ENCODE measurements around the gene IMMT. TPM values are rescaled to one million over a fixed set of nuclear protein-coding genes. Genes with fewer than 3 reads are reported as not detected.

Gene IMMT
- total and polyA plus RNA-seq, 2 experiments from 2014 or later = 107 to 196 TPM

DNA sequence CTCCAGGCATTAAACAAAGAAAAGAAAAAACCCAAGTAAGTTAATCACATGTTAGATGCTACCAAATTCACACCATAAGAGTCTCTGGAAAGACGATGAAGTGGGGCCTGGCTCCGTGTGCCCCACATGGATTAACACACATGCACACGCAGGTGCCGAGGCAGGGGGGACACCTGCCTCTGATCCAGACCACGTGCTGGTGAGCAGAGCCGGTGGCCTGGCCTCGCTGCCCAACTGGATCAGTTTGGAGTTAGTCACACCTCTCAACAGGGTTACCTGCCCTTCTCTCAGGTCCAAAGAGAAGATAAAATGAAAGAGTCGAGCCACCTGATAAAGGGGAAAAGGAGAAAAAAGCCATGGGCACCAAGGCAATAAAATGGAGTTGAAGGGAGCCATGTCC lies 44.5 kb upstream of the IMMT start:
- no peak overlapping the region for H3K27ac ChIP-seq
- peaks cover 14% of the 10 kb centered on the region for H3K4me1 ChIP-seq (ENCODE audit: low read depth)
- H3K4me3 ChIP-seq = no peak overlapping the region
- no peaks in the 10 kb centered on the region for H3K9me3 ChIP-seq (ENCODE audit: low read depth)
- H3K27me3 ChIP-seq = no peaks in the 10 kb centered on the region
- no peaks in the 10 kb centered on the region for H3K36me3 ChIP-seq
- TF ChIP-seq, protein P1, sequence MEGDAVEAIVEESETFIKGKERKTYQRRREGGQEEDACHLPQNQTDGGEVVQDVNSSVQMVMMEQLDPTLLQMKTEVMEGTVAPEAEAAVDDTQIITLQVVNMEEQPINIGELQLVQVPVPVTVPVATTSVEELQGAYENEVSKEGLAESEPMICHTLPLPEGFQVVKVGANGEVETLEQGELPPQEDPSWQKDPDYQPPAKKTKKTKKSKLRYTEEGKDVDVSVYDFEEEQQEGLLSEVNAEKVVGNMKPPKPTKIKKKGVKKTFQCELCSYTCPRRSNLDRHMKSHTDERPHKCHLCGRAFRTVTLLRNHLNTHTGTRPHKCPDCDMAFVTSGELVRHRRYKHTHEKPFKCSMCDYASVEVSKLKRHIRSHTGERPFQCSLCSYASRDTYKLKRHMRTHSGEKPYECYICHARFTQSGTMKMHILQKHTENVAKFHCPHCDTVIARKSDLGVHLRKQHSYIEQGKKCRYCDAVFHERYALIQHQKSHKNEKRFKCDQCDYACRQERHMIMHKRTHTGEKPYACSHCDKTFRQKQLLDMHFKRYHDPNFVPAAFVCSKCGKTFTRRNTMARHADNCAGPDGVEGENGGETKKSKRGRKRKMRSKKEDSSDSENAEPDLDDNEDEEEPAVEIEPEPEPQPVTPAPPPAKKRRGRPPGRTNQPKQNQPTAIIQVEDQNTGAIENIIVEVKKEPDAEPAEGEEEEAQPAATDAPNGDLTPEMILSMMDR (IDR thresholded peaks at IDR 0.05; ENCODE audit: low read depth, low read length) = no peak
- no peak for DNase-seq (ENCODE audit: low read depth in 1 of 2, low spot score in 1 of 2)

DNA sequence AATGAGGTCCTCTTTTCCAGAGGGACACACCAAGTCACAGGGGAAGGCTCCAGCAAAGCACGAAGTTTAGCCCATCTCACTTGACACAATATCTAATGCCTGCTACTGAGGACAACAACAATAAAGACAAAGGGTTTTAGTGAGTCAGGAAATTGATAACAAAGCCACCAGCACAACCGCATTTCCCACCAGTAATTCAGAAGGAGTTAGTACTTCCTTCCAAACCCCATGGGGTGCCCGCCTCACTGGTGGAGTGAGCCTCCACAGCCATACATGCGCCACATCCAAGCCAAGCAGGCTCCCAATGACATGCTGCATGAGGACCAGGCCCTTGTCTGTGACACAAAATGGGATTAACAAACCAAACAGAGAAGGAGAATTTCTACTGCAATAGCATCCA lies 44.1 kb upstream of the IMMT start:
- DNase-seq (ENCODE audit: low read depth in 1 of 2, low spot score in 1 of 2) = no peak
- TF ChIP-seq, protein P1 (IDR thresholded peaks at IDR 0.05; ENCODE audit: low read depth, low read length) = no peak

DNA sequence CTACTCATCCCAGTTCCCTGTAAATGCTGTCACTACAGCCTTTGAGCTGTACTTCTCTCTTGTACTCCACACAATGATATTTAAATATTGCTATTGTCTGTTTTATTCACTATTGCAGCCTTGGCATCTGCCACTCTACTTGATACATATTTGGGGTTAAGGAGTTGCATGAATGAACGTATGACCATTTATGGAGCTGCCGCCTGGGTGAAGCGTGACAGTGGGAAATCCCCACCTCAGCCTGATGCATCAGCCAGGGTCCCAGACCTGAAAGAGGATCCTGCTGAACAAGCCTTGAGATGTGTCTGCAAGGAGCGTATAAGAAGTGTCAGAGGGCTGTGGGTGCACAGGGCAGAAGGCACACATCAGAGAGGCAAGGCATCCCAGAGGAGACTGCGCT lies 43.1 kb upstream of the IMMT start:
- no peak for DNase-seq (ENCODE audit: low read depth in 1 of 2, low spot score in 1 of 2)
- TF ChIP-seq, protein P1 (IDR thresholded peaks at IDR 0.05; ENCODE audit: low read depth, low read length) = no peak
- Histone ChIP-seq H3K4me1 (ENCODE audit: low read depth) (peaks cover 14% of the 10 kb centered on the region), H3K36me3 (no peaks in the 10 kb centered on the region), H3K4me3 (no peak overlapping the region), H3K27me3 (no peaks in the 10 kb centered on the region), H3K9me3 (ENCODE audit: low read depth) (no peaks in the 10 kb centered on the region), H3K27ac (no peak overlapping the region)

More for the DNA sequence above, 44.1 kb upstream of the IMMT start:
- Histone ChIP-seq H3K9me3 (ENCODE audit: low read depth) (no peaks in the 10 kb centered on the region), H3K27ac (no peak overlapping the region), H3K27me3 (no peaks in the 10 kb centered on the region), H3K4me3 (no peak overlapping the region), H3K4me1 (ENCODE audit: low read depth) (peaks cover 14% of the 10 kb centered on the region), H3K36me3 (no peaks in the 10 kb centered on the region)

DNA sequence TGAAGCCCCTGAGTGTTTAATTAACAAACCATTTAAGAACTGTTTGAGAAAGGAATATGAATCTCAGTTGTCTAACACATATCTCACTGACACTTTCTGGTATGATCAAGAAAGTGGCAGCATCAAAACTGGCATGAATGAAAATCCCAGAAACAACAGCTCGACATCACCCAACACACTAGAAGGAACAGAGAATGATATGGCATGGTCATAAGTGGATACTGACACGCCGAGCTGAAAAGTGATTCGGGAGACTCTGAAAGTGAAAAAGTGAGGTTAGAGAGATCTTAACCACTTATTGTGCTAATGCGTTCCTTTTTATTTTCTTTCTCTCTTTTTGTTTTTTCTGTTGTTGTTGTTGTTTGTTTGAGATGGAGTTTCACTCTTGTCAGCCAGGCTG lies 41.9 kb upstream of the IMMT start:
- no peak overlapping the region for H3K4me3 ChIP-seq
- H3K27ac ChIP-seq = no peak overlapping the region
- no peaks in the 10 kb centered on the region for H3K9me3 ChIP-seq (ENCODE audit: low read depth)
- H3K4me1 ChIP-seq (ENCODE audit: low read depth) = peaks cover 10% of the 10 kb centered on the region
- TF ChIP-seq, protein P1 (IDR thresholded peaks at IDR 0.05; ENCODE audit: low read depth, low read length) = no peak
- H3K36me3 ChIP-seq = no peaks in the 10 kb centered on the region
- DNase-seq (ENCODE audit: low read depth in 1 of 2, low spot score in 1 of 2) = no peak
- H3K27me3 ChIP-seq = no peaks in the 10 kb centered on the region

DNA sequence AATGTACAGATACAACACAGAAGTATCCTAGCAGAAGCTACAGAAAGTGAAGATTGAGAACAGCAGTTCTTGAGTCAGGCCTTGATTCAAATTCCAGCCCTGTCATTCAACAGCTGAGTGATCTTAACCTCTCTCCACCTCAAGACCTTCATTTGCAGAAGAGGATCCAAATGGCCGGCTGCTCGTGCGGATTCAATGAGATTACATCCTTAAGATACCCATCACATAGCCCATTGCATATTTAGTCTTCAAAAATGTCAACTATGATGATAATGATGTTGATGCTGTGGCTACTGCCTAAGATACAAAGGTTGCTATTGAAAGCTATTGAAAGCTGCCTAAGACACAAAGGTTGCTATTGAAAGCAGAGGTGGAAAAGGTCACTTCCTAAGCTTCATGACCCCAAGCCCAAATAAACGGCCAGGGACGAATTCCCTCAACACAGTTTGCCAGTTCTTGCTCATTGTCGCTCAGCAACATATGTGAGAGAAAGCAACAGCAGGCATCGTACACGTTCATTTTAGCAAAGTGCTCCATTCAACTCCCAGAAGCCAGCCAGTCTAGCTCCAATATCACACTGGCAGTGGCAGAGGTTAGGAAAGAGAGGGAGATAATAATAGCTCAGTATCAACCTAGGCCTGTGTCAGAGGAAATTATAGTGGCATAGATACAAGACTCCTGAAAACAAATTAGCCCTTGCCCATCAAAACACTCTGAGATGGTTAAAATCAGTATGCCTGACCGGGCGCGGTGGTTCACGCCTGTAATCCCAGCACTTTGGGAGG lies 40.1 kb upstream of the IMMT start:
- Histone ChIP-seq H3K4me1 (ENCODE audit: low read depth) (peaks cover 7% of the 10 kb centered on the region), H3K4me3 (no peak overlapping the region), H3K27me3 (no peaks in the 10 kb centered on the region), H3K27ac (peak overlapping the region; percentile 13), H3K36me3 (no peaks in the 10 kb centered on the region), H3K9me3 (ENCODE audit: low read depth) (no peaks in the 10 kb centered on the region)
- TF ChIP-seq, protein P1 (IDR thresholded peaks at IDR 0.05; ENCODE audit: low read depth, low read length) = no peak
- no peak for DNase-seq (ENCODE audit: low read depth in 1 of 2, low spot score in 1 of 2)

All from cardiac muscle cell (in vitro differentiated cells and primary cell).